Measurements from ENCODE around the gene MEGF8.

Gene MEGF8

DNA sequence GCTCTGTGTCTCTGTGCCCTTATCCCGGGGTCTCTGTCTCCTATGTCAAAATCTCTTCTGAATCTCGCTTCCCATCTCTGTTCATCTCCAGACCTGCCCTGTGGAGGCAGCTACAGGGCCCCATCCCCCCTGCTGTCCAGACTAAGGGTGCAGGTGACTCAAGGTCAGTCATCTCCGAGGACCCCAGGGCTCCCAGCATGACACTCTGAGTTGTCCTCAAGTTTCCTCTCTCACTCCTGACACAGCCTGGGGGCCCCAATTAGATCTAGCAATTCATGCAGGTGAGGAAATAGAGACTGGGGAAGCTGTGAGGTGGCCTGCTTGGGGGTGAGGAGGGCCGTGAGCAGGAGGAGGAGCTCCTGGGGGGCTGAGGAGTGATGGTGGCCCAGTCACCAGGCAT, 66.7 kb downstream of the MEGF8 start:
- DNase-seq, result no peak

DNA sequence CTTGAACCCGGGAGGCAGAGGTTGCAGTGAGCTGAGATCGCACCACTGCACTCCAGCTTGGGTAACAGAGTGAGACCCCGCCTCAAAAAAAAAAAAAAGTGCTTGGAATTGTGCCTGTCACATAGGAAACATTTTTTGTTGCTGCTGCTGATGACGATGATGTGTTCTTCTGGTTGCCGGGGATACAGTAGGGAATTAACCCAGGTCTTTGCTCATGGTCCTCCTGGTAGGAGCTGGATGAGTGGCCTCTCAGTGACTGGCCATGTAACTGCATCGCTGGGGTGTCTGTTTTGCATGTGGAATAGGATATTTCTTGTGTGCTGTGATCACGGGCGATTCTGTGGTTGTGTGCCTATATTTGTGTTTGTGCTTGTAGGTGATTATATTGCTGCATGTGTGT, 69.3 kb downstream of the MEGF8 start:
- no peak for DNase-seq

DNA sequence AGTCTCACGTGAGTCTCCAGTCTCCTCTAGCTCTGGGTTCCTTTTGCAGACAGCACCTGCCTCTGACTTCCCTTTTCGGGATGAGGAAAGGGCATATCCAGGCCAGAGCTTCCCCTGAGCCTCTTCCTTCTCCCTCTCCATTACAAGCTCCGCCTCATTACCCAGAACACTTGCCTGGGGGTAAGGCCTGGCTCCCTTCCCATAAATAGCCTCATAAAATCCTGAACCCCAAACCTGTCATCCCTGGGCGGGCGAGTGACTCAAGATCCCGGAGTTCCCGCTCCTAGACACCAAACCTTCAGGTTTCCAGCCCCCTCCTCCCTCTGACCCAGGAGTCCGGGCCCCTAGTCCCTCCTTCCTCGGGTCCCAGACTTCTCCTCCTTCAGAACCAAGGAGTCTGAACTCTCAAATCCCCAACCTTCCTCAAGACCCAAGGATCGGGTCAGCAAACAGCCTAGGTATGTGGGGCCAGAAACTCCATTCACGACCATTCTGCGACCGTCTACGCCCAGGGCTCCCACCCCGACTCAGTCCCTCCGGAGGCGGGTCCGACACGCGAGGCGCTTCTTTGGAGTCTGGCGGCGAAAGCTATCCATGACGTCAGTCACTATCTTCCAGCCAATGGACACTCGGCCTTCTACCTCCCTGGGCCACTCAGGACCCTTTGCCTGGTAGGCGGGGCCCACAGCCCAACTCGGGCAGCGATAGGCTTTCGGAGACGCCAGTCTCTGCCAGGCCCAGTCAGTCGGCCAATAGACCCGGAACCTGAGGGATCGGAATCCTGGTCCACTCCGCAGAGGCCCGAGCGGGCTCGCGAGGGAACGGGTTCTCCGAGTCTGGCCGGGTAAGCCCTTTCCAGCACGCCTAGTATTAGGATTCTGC, 71.2 kb downstream of the MEGF8 start:
- DNase-seq, result peak; percentile 99

DNA sequence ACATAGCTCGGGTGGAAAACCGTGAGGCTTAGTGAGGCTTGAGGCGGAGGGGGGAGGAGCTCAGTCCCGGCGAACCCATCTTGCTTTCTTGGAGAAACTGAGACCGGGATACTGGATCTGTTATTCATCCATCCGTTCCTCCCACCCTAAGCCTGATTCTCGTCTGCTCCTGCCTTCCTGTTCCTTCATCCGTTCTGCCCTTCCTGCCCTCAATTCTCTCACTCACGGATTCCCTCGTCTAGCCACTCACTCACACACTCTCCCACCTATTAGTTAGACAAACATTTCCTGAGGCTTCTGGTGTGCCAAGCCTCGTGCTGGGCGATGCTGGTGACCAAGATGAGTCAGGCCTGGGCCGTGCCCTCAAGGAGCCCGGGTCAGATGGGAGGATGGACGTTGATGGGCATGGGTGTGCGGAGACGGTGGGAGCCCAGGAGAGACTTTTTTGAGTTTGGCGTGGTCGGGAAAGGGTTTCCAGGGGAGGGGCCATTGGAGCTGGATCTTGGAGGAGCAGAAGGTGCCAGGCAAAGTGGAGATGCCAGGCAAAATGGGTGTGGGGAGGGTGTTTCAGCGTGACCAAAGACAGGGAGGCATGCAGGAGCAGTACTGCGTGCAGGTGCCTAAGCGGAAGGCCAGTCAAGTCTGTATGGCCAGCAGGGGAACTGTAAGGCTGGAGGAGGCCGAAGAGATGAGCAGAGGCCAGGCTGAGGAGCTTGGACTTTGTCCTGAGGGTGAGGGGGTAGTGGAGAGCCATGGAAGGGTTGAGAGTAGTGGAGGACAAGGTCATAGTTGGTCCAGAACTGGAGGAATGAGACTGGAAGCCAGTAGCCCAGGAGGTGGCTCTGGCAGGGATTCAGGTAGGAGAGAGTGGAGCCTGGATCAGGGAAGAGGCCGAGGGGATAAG, 72.1 kb downstream of the MEGF8 start:
- DNase-seq, result no peak

DNA sequence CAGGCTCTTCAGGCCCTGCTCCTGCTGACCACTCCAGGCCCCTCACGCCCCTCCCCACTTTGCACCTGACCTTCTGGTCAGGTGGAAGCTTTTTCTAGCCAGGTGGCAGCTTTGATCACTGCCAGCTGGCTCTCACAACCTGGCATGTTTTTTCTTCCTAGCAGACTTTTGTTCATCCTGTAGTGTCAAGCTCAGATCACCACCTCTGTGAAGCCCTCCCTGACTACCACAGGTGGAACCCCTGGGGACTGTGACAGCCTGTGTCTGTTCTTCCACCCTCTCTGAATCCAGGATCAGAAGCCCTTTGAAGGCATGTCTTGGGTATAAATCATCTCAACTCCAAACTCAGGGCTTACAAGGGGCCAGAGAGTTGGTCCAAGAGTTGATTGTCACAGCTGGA, 75.0 kb downstream of the MEGF8 start:
- DNase-seq, result no peak

DNA sequence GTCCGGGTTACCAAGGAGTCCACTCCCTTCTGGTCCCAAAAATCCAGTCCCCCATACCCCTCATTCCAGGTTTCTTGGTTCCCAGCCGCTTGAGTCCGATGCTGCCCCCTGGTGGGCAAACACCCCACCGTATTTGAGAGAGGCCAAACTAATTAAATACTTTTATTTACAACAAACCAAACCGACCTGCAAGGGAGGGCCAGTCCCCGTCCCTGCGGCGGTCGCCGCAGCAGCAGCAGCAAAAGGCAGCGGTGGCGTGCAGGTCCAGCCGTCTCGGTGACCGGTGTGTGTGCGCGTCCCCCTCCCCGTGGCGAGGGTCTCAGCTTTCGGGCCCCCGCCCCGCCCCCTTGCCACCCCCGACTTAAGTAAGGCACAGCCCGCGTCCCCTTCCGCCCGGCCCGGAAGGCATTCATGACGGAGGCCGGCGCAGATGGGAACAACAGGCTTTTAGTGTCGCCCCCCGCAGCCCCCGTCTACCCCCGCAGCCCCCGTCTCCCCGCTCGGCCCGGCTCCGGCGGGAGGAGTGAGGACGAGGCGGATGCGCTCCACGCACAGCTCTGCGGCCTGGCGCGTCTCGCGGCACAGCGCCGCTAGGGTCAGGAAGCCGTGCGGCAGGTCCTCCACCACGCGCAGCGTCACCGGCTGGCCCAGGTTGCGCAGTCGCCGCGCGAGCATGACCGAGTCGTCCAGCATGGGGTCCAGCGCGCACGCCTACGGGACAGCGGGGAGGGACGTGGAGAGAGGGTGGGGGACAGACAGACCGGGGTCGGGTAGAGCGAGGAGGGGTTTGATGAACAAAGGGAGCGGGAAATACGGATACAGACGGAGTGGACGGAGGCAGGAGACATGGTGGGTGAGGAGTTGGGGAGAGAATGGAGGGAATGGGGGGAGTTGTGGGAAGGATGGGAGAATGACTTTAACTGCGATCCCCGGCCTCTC, 76.2 kb downstream of the MEGF8 start:
- peak; percentile 50 for DNase-seq

DNA sequence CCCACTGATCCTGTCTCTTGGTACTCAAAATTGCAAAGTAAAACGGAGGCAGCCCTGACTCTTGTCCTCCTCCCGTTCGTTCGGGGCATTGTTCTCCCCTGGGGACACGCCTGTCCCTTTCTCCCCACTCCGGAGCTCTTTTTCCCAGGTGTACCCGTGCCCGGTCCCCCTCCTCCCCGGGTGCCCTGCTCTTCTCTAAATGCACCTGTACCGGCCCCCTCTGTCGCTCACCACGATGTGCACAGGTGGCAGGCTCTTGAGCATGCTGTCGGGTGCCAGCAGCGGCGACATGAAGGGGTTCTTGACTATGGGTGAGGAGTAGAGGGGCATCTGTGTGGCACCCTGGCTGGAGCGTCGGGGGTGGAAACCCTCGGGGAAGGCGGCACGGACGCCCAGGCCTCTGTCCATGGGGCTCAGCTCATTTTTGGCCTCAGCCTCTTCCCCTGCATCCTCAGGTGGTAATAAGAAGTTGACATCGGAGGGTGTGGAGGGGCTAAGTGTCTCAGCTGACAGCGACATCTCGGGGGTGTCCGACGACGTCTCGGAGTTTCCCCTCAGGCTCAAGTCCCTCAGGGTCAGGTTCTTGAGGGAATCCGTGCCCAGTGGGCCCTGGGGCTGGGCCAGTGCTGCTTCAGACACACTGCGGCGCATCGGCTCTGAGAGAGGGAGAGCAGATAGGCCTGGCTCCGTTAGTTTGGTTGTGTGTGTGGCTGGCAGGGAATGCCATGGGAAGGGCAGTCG, 77.1 kb downstream of the MEGF8 start:
- DNase-seq, result no peak

DNA sequence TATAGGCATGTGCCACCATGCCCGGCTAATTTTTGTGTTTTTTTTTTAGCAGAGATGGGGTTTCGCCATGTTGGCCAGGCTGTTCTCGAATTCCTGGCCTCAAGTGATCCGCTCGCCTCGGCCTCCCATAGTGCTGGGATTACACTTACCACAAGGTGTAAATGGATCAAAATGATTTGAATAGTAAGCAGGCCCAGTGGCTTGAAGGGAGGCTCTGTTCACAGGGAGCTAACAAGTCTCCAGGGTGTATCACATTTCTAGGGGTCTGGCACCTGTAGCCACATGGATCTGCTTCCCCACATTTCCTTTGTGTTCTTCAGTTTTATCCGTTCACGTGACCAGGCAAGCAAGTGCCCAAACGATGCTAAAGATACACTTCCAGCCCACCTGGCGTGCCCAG, 78.2 kb downstream of the MEGF8 start:
- no peak for DNase-seq

DNA sequence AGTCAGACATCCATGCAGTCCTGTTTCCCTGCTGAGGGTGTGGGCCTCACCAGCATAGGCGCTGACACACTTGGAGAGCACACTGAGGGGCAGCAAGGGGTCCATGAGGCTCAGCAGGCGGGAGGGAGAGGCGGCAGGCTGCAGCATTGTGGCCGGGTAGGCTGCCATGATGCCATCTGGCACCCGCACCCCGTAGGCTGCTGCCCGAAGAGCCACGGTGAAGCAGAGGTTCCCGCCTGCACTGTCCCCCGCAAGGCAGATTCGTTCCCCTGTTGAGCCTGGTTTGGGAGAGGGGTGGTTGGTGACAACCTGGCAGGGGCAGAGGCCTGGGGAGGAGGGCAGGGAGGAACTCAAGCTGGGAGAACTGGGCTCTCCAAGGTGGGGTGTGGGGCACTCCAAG, 80.7 kb downstream of the MEGF8 start:
- DNase-seq, result no peak

DNA sequence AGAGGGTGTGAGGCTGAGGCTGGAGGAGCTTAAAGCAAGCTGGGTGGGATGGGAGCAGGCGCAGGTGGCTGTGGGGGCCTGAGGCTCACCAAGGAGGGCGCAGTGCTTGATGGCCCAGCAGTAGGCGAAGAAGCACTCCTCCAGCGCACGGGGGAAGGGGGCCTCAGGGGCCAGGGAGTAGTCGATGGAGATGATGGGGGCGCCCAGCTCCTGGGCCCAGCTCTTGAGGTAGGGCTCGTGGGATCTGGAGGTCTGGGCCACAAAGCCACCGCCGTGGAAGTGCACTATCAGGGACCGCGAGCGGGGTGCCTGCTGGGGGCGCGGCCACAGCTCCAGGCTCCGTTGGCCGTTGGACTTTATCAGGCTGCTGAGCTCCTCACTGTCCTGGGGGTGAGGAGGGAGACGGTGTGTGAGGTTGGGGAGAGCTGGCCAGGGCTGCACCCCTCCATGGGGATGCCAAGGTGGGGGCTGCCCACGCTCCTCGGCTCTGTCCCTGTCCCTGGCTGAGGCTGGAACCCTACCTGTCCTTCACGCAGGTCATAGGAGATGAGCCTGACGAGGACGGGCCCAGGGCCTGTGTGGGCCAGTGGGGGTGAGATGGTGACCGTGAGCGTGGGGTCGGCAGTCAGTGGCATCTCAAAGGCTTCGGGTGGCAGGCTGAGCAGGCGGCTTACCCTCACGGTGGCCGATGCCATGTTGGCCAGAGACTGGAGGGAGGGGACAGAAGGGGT, 81.8 kb downstream of the MEGF8 start:
- no peak for DNase-seq

DNA sequence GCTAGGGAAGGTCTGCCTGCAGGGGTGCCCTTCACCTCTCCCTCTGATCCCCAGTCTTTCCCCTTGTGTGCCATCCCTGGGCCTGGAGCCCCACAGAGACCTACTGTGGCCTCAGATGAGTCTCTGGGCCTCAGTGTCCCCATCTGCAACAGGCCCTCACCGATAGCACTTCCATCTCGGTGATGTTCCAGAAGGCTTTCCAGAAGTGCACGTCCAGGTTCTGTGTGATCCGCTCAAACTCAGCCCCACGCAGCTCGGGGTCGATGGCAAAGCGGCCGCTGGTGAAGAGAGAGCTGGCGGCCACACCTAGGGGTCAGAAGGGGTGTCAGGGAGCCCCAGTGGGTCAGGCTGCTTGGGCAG, 82.4 kb downstream of the MEGF8 start:
- no peak for DNase-seq

DNA sequence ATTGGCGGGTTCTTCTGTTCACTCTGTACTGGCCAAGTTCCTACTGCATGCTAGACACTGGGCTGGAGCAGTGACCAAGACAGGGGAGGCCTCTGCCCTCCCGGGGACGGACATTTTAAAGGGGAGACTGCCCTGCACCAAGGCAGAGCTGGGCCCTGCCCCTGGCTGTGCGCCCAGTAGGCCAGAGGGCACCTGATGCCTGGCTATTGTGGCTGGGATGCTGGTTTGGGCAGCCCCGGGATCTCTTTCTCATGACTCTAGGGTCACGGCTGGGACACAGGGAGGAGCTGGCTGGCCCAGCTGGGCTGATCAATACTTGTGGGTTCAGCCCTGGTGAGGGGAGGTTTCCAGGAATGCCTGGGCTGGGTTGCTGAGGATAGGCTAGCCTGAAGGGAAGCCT, 84.0 kb downstream of the MEGF8 start:
- no peak for DNase-seq

DNA sequence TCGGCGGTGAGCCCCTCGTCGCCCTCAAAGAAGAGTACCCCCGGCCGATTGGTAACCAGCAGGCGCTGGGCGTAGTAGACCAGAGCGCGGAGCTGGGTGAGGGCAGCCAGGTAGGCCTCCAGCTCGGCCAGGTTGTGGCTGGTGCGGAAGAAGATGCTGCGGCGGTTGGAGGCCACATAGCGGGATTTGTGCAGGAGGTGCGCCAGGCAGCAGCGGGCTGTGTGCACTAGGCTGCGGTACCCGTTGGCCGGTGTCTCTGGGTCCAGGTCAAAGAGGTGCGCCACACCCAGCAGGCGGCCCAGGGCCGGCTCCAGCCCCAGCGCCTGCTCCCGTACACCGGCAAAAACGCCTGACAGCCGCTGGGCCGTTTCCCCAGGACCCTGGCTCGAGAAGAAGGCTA, 84.9 kb downstream of the MEGF8 start:
- no peak for DNase-seq

DNA sequence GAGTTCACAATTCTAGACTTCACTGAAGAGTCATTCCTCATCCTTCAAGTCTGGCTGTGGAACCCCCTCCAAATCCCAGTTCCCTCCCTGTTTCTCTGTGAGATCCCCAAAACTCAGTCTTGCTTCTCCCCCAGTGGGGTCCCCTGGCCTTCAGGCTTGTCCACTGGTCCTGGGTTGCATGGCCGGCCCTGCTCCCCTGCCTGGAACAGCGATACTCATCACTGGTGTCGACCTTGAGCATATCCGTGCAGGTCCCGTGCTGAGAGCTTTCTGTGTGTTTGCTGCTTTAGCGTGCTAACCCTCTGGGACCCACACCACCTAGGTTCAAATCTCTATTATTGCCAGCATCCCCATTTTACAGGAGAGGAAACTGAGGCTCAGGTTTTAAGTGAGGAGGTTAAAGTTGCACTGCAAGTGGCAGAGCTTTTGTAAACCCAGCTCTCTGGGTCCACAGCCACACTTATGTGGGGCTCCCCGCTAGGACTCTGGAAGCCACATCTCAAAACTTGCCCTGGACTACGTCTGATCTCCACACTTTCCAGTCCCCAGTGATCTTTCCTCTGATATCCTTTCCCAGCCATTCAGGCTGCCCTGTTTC, 86.2 kb downstream of the MEGF8 start:
- no peak for DNase-seq

DNA sequence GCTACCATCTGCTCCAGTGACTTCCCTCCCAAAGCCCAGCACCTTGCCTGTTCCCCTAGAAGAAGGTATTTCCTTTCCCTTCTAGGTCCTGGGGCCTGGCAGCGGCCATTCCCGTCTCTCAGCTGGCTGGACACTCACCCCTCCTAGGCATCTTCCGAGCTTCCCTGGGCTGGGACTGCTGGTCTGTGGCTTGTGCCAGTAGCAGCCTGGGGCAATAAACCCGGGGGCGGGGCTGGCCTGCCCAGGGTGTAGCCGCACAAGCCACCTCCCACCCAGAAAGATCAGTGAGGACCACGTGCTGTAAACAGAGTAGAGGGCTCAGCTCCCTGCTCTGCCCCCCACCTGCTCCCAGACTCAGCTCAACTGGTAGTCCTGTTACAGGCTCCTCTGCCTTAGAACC, 86.8 kb downstream of the MEGF8 start:
- DNase-seq, result no peak

DNA sequence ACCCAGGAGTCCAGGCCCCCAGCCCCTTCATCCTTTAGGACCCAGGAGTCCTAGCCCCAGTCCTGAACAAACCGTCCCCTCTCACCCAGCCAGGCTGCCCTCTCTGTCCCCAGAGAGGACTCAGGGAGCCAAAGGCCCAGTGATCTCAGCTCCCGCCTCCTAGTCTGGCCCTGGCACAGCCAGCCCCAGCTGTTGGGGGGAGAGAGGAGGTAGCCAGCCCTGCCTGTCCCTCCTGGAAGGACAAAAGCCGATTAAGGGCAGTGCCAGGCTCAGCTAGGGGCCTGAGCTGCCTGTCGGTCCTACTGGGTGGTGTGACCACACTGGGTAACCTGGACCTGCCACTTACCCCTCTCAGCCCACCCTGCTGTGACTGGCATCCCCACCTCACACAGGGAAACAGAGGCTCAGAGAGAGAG, 87.2 kb downstream of the MEGF8 start:
- DNase-seq, result no peak

DNA sequence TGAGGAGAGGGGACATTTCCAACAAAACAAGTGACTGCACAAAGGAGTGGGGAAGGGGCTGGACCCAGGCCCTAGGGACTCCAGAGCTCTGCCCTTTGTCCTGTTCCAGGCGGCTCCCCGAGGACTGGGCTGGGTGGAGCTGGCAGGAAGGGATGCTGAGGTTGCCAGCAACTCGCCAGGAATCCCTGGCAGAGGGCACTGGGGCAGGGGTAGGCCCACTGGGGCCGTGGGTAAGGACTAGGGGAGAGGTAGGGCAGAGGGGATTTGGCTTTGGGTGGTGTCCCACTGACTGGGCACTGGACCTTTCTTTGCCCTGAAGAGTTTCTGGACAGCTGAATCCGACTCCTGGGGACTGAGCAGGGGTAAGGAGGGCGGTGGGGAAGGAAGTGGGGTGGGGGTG, 93.9 kb downstream of the MEGF8 start:
- no peak for DNase-seq

DNA sequence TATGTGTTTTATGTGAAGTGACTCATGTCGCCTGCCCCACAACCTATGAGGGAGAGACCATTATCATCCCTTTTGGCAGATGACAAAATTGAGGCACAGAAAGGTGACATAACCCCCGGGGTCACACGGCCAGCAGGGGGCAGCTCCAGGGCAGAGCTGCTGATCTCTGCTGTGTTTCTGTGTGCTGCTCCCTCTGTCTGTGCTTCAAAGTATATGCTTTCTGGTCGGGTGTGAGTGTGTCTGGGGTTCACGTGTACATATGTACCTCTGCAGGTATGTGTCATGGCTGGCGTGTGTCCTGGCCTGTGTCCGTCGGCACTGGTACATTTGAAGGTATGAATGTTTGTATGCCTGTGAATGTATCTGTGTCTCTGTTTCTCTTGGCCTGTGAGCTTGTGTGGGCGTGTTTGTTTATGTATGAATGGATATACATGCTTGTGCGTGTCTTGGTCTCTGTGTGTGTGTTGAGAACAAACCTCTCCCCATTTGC, 94.7 kb downstream of the MEGF8 start:
- DNase-seq, result no peak

DNA sequence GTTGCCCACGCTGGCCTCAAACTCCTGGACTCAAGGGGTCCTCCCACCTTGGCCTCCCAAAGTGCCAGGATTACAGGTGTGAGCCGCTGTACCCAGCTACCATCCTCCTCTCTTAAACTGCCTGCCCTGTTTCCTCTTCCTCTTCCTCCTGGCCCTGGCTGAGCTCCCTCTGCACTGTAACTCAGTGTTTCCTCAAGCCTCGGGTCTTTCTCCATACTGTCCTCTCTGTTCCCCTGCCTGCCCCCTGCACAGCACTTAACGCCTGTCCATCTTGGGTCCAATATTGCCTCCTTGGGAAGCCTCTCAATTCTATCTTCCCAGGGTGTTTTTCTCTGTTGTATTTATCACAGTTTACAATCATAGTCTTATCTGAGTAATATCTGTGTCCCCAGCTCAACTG, 95.7 kb downstream of the MEGF8 start:
- DNase-seq, result no peak

DNA sequence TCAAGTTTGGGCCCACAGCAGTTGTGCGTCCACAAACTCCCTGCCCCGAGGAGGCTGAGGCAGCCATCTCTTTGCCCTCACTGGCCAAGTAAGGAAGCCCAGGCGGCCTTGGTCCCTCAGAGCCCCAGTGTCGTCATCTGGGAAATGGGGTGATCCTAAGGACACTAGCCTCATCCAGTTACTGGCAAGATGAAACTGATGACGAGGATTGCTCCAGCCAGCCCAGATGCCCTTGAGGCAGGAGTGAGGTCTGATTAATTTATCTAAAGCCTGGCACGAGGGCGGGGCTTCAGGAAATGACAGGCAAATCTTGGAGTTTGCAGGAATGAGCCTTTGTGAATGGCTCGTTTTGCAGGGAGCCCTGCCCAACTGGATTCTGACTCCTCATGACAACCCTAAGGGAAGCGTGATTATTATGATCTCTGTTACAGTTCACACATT, 96.2 kb downstream of the MEGF8 start:
- DNase-seq, result no peak
